ENCODE results near the gene RTN1. TPM values are rescaled to one million over a fixed set of nuclear protein-coding genes. Genes with fewer than 3 reads are reported as not detected.

RTN1 gene
- total RNA-seq, 1 donor from 2014 or later, result 518 TPM

GRCh38 chr14:59852350-59852749 is 18.2 kb downstream of the RTN1 start:
- no peak for TF ChIP-seq CTCF (IDR thresholded peaks at IDR 0.05; ENCODE audit: partially characterized antibody, unreplicated experiment)
- no peak overlapping the region for H3K27ac Mint-ChIP-seq (ENCODE audit: unreplicated experiment)
- H3K27me3 Mint-ChIP-seq (ENCODE audit: unreplicated experiment), result no peaks in the 10 kb centered on the region
- no peaks in the 10 kb centered on the region for H3K36me3 Mint-ChIP-seq (ENCODE audit: unreplicated experiment)
- H3K4me3 Mint-ChIP-seq (ENCODE audit: unreplicated experiment), result no peak overlapping the region
- no peaks in the 10 kb centered on the region for H3K9me3 Mint-ChIP-seq (ENCODE audit: unreplicated experiment)
- DNase-seq, result no peak
- peaks cover 3% of the 10 kb centered on the region for H3K4me1 Mint-ChIP-seq (ENCODE audit: low read depth, unreplicated experiment)

- Mint-ChIP-seq H3K27me3 (ENCODE audit: unreplicated experiment) (no peaks in the 10 kb centered on the region), H3K9me3 (ENCODE audit: unreplicated experiment) (no peaks in the 10 kb centered on the region), H3K4me3 (ENCODE audit: unreplicated experiment) (no peak overlapping the region), H3K36me3 (ENCODE audit: unreplicated experiment) (no peaks in the 10 kb centered on the region), H3K27ac (ENCODE audit: unreplicated experiment) (no peak overlapping the region), H3K4me1 (ENCODE audit: low read depth, unreplicated experiment) (no peaks in the 10 kb centered on the region)
- no peak for TF ChIP-seq CTCF (IDR thresholded peaks at IDR 0.05; ENCODE audit: partially characterized antibody, unreplicated experiment)
- no peak for DNase-seq
These were observed 20.1 kb downstream of the RTN1 start for GRCh38 chr14:59850458-59850857.

GRCh38 chr14:59849411-59850130 is 21.0 kb downstream of the RTN1 start:
- no peak for DNase-seq
- Mint-ChIP-seq H3K4me3 (ENCODE audit: unreplicated experiment) (no peak overlapping the region), H3K4me1 (ENCODE audit: low read depth, unreplicated experiment) (no peaks in the 10 kb centered on the region), H3K9me3 (ENCODE audit: unreplicated experiment) (no peaks in the 10 kb centered on the region), H3K27me3 (ENCODE audit: unreplicated experiment) (no peaks in the 10 kb centered on the region), H3K27ac (ENCODE audit: unreplicated experiment) (no peak overlapping the region), H3K36me3 (ENCODE audit: unreplicated experiment) (no peaks in the 10 kb centered on the region)
- no peak for TF ChIP-seq CTCF (IDR thresholded peaks at IDR 0.05; ENCODE audit: partially characterized antibody, unreplicated experiment)

DNA sequence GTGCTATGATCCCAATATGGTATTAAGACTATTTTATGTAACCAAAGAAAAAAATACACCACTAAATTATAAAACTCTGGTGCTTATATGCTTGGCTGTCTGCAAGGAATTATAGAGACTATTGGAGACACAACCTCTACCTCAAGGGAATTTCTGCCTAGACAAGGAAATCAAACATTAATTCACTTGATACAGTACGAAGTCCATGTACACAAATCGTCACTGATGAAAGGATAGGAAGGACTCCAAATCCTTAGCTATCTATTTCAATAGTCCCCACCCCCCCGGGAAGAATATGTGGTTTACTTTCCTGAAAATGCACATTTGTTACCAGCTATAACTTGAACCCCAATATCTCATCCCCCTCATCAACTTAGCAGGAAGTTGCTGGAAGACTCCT is 21.9 kb downstream of the RTN1 start:
- DNase-seq, result no peak

More for the DNA sequence above, 21.9 kb downstream of the RTN1 start:
- no peaks in the 10 kb centered on the region for H3K4me1 Mint-ChIP-seq (ENCODE audit: low read depth, unreplicated experiment)
- no peaks in the 10 kb centered on the region for H3K36me3 Mint-ChIP-seq (ENCODE audit: unreplicated experiment)
- no peak overlapping the region for H3K27ac Mint-ChIP-seq (ENCODE audit: unreplicated experiment)
- H3K9me3 Mint-ChIP-seq (ENCODE audit: unreplicated experiment), result no peaks in the 10 kb centered on the region
- H3K4me3 Mint-ChIP-seq (ENCODE audit: unreplicated experiment), result no peak overlapping the region
- TF ChIP-seq CTCF (IDR thresholded peaks at IDR 0.05; ENCODE audit: partially characterized antibody, unreplicated experiment), result no peak
- H3K27me3 Mint-ChIP-seq (ENCODE audit: unreplicated experiment), result no peaks in the 10 kb centered on the region

Data from glutamatergic neuron (in vitro differentiated cells).